ENCODE results near the gene CD164. TPM values are rescaled to one million over a fixed set of nuclear protein-coding genes. Genes with fewer than 3 reads are reported as not detected.

Gene CD164
- total RNA-seq, 2 experiments from 2014 or later = 270 to 275 TPM

DNA sequence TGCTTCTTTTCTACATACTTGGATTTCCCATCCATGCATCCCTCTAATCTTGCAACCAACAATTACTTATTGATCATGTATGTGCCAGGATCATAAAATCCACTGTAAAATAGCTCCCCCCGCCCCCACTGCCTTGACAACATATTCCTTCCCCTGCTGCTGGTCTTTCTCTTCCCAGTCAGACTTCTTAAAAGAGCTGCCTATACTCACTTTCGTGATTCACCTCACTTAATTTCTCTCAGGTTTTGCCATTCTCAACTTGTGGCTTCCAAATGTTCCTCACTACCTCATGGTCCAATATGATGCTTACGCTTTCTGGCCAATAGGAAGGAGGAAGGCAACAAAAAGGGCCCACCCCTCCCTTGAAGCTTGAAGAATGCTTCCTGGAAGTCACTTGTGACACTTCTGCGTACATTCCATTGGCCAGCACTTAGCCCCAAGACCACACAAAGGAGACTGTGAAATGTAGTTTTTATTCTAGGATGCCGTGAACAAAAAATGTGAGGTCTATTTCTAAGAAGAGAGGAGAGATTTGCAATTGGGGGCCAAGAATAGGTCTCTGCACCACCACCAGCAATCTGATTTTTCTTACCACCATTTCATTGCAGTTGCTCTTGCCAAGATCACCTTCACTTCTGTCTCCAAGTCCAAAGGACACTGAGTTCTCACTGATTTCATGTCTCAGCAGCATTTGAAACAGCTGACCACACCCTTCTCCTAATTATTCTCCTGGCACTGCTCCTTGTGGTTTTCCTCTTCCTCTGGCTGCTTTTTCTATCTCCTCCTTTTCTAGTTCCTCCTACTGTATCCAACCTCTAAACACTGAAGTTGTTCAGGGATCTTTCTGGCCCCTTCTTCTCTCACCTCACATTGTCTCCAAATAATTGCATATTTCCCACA, 30.8 kb downstream of the CD164 start:
- CTCF ChIA-PET = no interaction called here
- no peaks in the 10 kb centered on the region for H3K27me3 Mint-ChIP-seq

DNA sequence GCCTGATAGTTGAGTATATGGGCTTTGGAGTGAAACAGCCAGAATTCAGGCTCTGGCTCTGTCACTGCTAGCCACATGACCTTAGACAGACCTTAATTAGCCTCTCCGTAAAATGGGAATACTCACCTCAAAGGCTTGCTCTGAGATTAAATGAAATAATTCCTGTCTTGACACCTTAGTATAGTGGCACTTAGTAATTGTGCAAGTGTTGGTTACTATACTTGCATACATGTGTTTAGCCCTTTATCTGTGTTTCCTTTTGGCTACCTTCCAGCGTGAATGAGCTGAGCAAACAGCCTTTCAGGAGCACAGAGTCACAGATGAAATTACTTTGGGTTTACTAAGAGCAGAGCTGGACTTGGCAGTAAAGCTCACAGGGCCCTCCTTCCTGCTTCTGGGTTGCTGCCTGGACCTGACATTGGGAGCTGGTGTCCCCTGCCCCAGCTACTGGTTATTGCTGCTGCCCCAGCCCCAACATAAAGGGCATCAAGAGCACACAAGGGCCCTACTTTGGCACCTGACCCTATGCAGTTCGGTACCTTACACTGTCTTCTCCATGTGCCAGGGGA, 32.8 kb downstream of the CD164 start:
- peaks cover 22% of the 10 kb centered on the region for H3K36me3 Mint-ChIP-seq (ENCODE audit: low read depth)
- H3K4me1 Mint-ChIP-seq = peaks cover 11% of the 10 kb centered on the region
- no peaks in the 10 kb centered on the region for H3K27me3 Mint-ChIP-seq
- H3K4me3 Mint-ChIP-seq = no peak overlapping the region
- H3K9me3 Mint-ChIP-seq = no peaks in the 10 kb centered on the region
- CTCF ChIA-PET = interaction anchor here (0.7 to 1.4 kb wide), 3 partner anchors 13 to 132 kb away, joined by 4 read pairs; no protein-coding TSS in a partner anchor
- POLR2A ChIA-PET = no interaction called here
- DNase-seq = no peak
- no peak overlapping the region for H3K27ac Mint-ChIP-seq

More for the DNA sequence above, 30.8 kb downstream of the CD164 start:
- no peak overlapping the region for H3K27ac Mint-ChIP-seq
- DNase-seq = no peak
- H3K36me3 Mint-ChIP-seq (ENCODE audit: low read depth) = peaks cover 35% of the 10 kb centered on the region
- peaks cover 3% of the 10 kb centered on the region for H3K9me3 Mint-ChIP-seq
- POLR2A ChIA-PET = interaction anchor here (0.7 kb wide), 1 partner anchor 82 kb away, joined by 5 read pairs; no protein-coding TSS in a partner anchor
- H3K4me1 Mint-ChIP-seq = peaks cover 11% of the 10 kb centered on the region
- no peak overlapping the region for H3K4me3 Mint-ChIP-seq

DNA sequence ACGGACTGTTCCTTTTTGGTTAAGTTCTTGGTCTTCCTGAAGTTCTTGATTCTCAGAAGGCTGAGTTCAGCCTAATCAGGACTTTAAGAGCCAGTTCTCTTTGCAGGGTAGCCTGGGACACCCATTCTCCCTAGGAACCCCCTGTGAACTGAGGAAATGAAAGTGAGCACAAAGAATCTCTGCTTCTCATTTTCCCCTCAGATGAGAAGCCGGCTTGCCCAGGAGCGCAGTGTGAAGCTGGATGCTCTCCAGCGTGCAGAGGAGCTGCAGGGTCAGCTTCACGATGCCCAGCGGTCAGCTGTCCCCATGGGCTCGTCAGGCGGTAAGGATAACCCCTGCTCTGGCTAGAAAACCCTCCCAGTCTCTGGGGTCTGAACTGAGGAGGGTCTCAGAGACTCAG, 34.0 kb downstream of the CD164 start:
- no peak overlapping the region for H3K27ac Mint-ChIP-seq
- H3K4me3 Mint-ChIP-seq = no peak overlapping the region
- H3K27me3 Mint-ChIP-seq = no peaks in the 10 kb centered on the region
- ChIA-PET POLR2A (no interaction called here), CTCF (interaction anchor here (0.6 to 1.4 kb wide), 3 partner anchors 25 to 178 kb away, joined by 3 to 4 read pairs (median 3); no protein-coding TSS in a partner anchor)
- DNase-seq = no peak
- peaks cover 17% of the 10 kb centered on the region for H3K36me3 Mint-ChIP-seq (ENCODE audit: low read depth)
- H3K9me3 Mint-ChIP-seq = no peaks in the 10 kb centered on the region
- H3K4me1 Mint-ChIP-seq = peaks cover 11% of the 10 kb centered on the region

DNA sequence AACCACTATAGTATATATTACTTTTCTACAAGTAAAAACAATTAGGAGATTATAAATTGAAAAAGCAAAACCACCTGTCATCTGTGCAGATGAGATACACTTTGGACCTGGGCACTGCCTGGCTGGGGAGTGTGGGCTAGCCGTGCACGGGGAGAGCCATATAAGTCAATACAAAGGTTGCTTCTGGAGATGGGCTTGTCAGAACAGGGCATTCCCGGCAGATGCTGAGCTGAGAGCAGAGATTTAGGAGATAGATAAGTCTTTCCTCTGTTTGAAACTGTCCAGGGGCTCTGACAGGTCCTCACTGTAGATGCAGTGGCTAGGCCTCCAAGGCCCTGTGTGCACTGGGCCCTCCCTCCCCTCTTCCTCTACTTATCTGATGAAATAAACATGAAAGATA, 34.5 kb downstream of the CD164 start:
- H3K27me3 Mint-ChIP-seq = no peaks in the 10 kb centered on the region
- H3K27ac Mint-ChIP-seq = no peak overlapping the region
- peaks cover 13% of the 10 kb centered on the region for H3K36me3 Mint-ChIP-seq (ENCODE audit: low read depth)
- ChIA-PET CTCF (interaction anchor here (1.0 kb wide), 1 partner anchor 24 kb away, joined by 3 read pairs; no protein-coding TSS in a partner anchor), POLR2A (no interaction called here)
- H3K4me1 Mint-ChIP-seq = peaks cover 11% of the 10 kb centered on the region
- no peak for DNase-seq
- no peaks in the 10 kb centered on the region for H3K9me3 Mint-ChIP-seq
- H3K4me3 Mint-ChIP-seq = no peak overlapping the region

DNA sequence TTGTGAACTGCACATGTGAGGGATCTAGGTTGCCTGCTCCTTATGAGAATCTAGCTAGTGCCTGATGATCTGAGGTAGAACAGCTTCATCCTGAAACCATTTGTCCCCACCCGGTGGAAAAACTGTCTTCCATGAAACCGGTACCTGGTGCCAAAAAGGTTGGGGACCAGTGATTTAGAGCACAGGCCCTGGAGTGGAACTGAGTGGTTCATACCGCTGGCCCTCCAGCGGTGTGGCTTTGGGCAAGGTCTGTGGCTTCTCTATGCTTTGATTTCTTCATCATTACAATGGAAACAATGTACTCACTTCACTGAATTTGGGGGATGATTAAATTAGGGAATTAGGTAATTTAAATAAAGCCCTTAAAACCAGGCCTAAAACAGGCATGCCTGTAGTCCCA, 36.3 kb downstream of the CD164 start:
- H3K9me3 Mint-ChIP-seq = no peaks in the 10 kb centered on the region
- H3K36me3 Mint-ChIP-seq (ENCODE audit: low read depth) = no peaks in the 10 kb centered on the region
- ChIA-PET CTCF (no interaction called here), POLR2A (no interaction called here)
- no peak overlapping the region for H3K4me3 Mint-ChIP-seq
- no peaks in the 10 kb centered on the region for H3K4me1 Mint-ChIP-seq
- no peak for DNase-seq
- no peaks in the 10 kb centered on the region for H3K27me3 Mint-ChIP-seq
- no peak overlapping the region for H3K27ac Mint-ChIP-seq

DNA sequence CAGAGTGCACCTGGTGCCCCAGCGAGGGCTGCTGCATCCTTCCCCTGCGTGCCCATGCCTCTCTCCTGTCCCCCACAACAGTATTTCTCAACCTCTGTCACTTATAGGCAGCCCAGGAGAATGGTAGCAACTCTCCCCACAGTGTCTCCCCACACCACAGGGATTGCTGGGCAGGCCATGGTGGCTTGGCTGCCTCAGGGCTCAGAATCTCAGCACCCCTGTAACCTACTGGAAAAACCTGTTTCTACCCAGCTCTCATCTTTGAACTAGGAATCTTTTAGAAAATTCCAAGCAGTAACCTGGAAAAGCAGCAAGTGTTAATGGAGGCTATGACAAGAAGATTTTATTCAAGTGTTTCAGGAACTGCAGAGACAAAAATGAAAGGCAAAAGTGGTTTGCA, 38.0 kb downstream of the CD164 start:
- H3K4me3 Mint-ChIP-seq = no peak overlapping the region
- no peaks in the 10 kb centered on the region for H3K4me1 Mint-ChIP-seq
- CTCF ChIA-PET = no interaction called here
- H3K27me3 Mint-ChIP-seq = no peaks in the 10 kb centered on the region
- no peaks in the 10 kb centered on the region for H3K36me3 Mint-ChIP-seq (ENCODE audit: low read depth)
- H3K9me3 Mint-ChIP-seq = no peaks in the 10 kb centered on the region
- no peak for DNase-seq
- H3K27ac Mint-ChIP-seq = no peak overlapping the region
- POLR2A ChIA-PET = no interaction called here

DNA sequence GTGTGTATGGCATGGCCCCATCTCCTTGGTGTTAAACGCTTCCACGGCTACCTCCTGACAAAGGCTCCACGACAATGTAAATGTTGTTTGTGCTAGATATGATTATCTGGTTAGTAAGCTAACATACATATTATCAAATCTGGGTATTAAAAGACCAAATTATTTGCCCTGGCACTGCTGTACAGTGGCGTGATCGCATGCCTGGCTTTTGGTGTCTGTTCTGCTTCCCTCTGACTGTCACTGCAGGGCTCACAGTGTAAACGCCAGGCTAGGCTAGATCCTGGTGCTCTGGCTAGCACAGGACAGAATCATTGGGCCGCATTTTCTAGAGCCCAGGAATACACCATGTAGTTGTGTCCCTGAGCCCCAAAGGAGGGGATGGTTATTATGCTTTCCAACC, 38.7 kb downstream of the CD164 start:
- ChIA-PET POLR2A (no interaction called here), CTCF (interaction anchor here (1.0 kb wide), 1 partner anchor 26 kb away, joined by 3 read pairs; no protein-coding TSS in a partner anchor)
- DNase-seq = no peak
- Mint-ChIP-seq H3K27me3 (no peaks in the 10 kb centered on the region), H3K4me3 (no peak overlapping the region), H3K4me1 (no peaks in the 10 kb centered on the region), H3K36me3 (ENCODE audit: low read depth) (no peaks in the 10 kb centered on the region), H3K27ac (no peak overlapping the region), H3K9me3 (no peaks in the 10 kb centered on the region)

DNA sequence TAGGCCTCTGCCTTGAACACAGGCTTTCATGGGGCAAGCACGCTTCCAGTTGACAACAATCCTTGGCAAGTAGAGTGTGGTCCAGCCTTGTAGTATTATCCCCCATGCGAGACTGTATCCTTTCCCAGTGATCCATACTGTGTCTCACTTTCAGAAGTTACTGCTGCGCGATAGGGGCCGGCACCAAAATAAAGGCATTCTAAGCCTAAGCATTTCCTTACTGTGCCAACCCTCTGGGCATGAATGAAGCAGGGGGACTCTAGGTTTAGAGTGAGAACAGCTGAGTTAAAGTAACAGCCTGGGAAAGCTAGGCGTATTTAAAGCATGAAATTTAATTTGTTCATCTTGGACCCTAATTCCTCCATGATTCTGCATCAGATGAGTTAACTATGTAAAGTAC, 39.4 kb downstream of the CD164 start:
- no peaks in the 10 kb centered on the region for H3K27me3 Mint-ChIP-seq
- no peaks in the 10 kb centered on the region for H3K36me3 Mint-ChIP-seq (ENCODE audit: low read depth)
- no peak for DNase-seq
- CTCF ChIA-PET = interaction anchor here (1.0 kb wide), 1 partner anchor 25 kb away, joined by 3 read pairs; no protein-coding TSS in a partner anchor
- H3K27ac Mint-ChIP-seq = no peak overlapping the region
- POLR2A ChIA-PET = no interaction called here
- no peak overlapping the region for H3K4me3 Mint-ChIP-seq
- no peaks in the 10 kb centered on the region for H3K4me1 Mint-ChIP-seq
- H3K9me3 Mint-ChIP-seq = no peaks in the 10 kb centered on the region

DNA sequence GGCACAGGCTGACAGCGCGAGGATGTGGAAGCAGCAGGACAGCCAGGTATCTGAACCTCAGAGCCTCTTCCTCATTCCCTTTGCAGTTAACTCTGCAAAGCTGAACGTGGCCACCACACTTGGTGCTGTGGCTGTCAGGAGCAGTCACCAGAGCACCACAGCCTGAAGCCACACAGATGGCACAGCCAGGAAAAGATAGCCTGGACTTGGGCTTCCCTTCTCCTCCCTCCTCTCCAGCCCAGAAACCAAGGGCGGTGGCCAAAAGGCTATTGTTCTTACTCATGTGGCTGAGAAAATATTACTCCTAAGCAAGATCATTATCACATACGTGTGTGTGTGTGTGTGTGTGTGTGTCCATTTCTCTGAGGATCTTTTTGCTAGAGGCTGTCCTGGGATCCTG, 39.8 kb downstream of the CD164 start:
- Mint-ChIP-seq H3K27ac (no peak overlapping the region), H3K4me3 (no peak overlapping the region), H3K9me3 (no peaks in the 10 kb centered on the region), H3K36me3 (ENCODE audit: low read depth) (no peaks in the 10 kb centered on the region), H3K4me1 (no peaks in the 10 kb centered on the region), H3K27me3 (no peaks in the 10 kb centered on the region)
- CTCF ChIA-PET = interaction anchor here (1.0 to 1.1 kb wide), 2 partner anchors 16 to 25 kb away, joined by 3 read pairs; no protein-coding TSS in a partner anchor
- no peak for DNase-seq
- POLR2A ChIA-PET = no interaction called here

DNA sequence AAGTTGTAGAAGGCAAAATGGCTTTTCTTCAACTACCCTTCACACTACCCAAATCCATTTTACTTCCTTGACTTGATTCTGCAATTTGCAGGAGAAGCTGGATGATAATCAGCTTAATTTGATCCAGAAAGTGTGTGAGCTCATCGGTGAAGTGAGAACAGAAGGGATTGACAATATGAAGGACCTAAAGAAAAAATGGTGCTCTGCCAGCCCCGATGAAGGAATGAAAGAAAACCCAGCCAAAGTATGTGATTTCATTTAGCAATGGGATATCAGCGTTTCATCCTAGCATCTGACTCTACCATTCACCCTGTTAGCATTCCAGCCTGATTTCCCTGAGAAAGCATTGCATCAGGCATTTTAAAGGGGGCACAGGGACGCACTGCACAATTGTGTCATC, 41.5 kb downstream of the CD164 start:
- ChIA-PET POLR2A (no interaction called here), CTCF (interaction anchor here (1.5 to 2.6 kb wide), 2 partner anchors 9 to 42 kb away, joined by 3 to 7 read pairs; partner anchors contain the start of gene CD164)
- H3K27me3 Mint-ChIP-seq = no peaks in the 10 kb centered on the region
- H3K9me3 Mint-ChIP-seq = no peaks in the 10 kb centered on the region
- H3K36me3 Mint-ChIP-seq (ENCODE audit: low read depth) = no peaks in the 10 kb centered on the region
- H3K4me3 Mint-ChIP-seq = no peak overlapping the region
- DNase-seq = no peak
- H3K27ac Mint-ChIP-seq = no peak overlapping the region
- H3K4me1 Mint-ChIP-seq = no peaks in the 10 kb centered on the region

DNA sequence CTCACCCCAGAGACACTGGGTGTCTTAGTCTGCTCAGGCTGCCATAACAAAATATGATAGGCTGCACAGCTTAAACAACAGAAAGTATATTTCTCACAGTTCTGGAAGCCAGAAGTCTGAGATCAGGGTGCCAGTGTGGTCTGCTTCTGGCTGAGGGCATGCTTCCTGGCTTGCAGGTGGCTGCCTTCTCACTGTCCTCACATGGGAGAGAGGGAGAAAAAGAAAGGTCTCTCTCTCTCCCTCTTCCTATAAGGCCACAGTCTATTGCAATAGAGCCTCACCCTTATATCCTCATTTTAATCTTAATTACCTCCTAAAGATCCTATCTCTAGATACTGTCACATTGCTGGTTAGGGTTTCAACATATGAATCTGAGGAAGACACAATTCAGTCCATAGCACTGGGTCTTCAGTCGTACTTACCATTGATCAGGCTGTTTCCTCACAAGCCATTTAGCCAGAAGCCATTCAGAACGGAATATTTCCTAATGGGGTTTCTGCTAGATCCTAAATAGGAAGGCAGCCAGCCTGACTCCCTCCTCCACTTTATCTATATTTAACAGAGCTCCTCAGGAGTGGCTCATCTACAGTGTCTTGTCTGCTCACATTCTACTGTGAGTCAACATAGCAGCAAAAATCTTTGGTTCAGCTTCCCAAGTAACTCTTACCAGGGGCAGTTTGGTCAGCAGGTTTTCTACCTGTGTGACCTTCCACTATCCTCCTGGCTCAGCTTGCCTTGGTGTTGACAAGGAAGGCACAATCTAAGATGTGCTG, 42.2 kb downstream of the CD164 start:
- Mint-ChIP-seq H3K27me3 (no peaks in the 10 kb centered on the region), H3K27ac (no peak overlapping the region), H3K9me3 (no peaks in the 10 kb centered on the region), H3K4me1 (no peaks in the 10 kb centered on the region), H3K4me3 (no peak overlapping the region), H3K36me3 (ENCODE audit: low read depth) (no peaks in the 10 kb centered on the region)
- ChIA-PET CTCF (interaction anchor here (1.5 to 2.6 kb wide), 2 partner anchors 8 to 43 kb away, joined by 3 to 7 read pairs; partner anchors contain the start of gene CD164), POLR2A (no interaction called here)
- no peak for DNase-seq

DNA sequence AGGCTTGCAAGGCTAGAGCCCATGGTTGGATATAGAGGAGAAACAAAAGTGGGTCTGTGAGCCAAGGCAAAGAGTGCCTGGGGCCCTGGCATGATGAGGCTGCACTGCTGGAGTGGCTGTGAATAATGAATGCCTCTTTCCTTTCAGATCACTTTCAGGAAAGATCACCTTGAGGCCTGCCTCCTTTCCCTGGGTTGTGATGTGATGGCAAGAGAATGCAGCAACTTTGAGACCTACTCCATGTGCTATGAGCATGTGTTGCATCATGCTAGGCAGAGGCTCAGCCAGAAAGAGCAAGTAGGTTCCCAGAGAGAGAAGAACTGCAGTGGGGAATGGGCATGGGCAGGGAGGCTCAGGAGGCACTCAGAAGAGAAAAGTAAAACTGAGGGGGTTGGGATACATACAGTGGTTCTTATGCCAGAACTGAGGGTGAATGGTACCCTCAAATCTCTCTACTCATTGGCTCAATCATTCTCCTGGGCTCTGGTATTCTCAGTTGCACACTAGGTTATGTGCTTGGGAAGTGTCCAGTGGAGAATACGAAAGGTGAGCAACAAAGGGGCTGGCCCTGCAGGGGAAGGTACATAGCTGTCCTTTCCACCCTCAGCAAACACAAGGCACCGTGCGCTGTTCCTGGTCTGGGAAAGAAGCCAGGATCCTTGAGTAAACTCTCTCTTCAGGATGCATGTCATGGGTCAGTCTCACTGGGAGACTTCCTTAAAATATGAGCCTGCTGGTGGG, 45.9 kb downstream of the CD164 start:
- Mint-ChIP-seq H3K27ac (no peak overlapping the region), H3K27me3 (no peaks in the 10 kb centered on the region), H3K36me3 (ENCODE audit: low read depth) (no peaks in the 10 kb centered on the region), H3K4me1 (no peaks in the 10 kb centered on the region), H3K9me3 (no peaks in the 10 kb centered on the region), H3K4me3 (no peak overlapping the region)
- POLR2A ChIA-PET = no interaction called here
- CTCF ChIA-PET = interaction anchor here (1.2 kb wide), 1 partner anchor 25 kb away, joined by 3 read pairs; no protein-coding TSS in a partner anchor
- no peak for DNase-seq

Measured in activated CD4-positive, alpha-beta T cell treated with anti-CD3 and anti-CD28 coated beads, Interleukin-2, amount 10 ng/mL, durations not matched to agents 7 days and 5 days (primary cell).